H9 (cell line): ENCODE measurements around the gene CLMP. TPM values are rescaled to one million over a fixed set of nuclear protein-coding genes. Genes with fewer than 3 reads are reported as not detected.

ENCODE experiments used
- DNase-seq: peaks from one replicate; pipeline ENCODE4 v3.0.0-alpha.2; 2017
- H2AFZ ChIP-seq: one replicate; pipeline ENCODE4 v1.6.1; 2013; ENCODE audit warnings: mild to moderate bottlenecking, low read length, control low read depth, moderate library complexity
- H2AK5ac ChIP-seq: 2 replicates; pipeline ENCODE4 v1.6.1; 2013; ENCODE audit warnings: low read length, control low read depth, mixed read lengths; ENCODE audit not compliant: insufficient read length
- H2BK120ac ChIP-seq: one replicate; pipeline ENCODE4 v1.6.1; 2013; ENCODE audit warnings: low read depth, mild to moderate bottlenecking, low read length, control low read depth, inconsistent platforms; ENCODE audit not compliant: poor library complexity, severe bottlenecking
- H2BK12ac ChIP-seq: 2 replicates; pipeline ENCODE4 v1.6.1; 2013; ENCODE audit warnings: low read length, control low read depth, mixed read lengths, low read depth; ENCODE audit not compliant: insufficient read length
- H2BK15ac ChIP-seq: 2 replicates; pipeline ENCODE4 v1.6.1; 2013; ENCODE audit warnings: low read depth, low read length, control low read depth
- H2BK20ac ChIP-seq: one replicate; pipeline ENCODE4 v1.6.1; 2013; ENCODE audit warnings: low read depth, mild to moderate bottlenecking, low read length, control low read depth, inconsistent platforms; ENCODE audit not compliant: poor library complexity, severe bottlenecking
- H2BK5ac ChIP-seq: 2 replicates; pipeline ENCODE4 v1.6.1; 2013; ENCODE audit warnings: low read length, control low read depth, mixed read lengths; ENCODE audit not compliant: insufficient read length
- H3K14ac ChIP-seq: 2 replicates; pipeline ENCODE4 v1.6.1; 2013; ENCODE audit warnings: low read length, control low read depth; ENCODE audit not compliant: insufficient read depth
- H3K18ac ChIP-seq: 2 replicates; pipeline ENCODE4 v1.6.1; 2013; ENCODE audit warnings: low read depth, mild to moderate bottlenecking, mixed read lengths, low read length, control low read depth; ENCODE audit not compliant: insufficient read length
- H3K23ac ChIP-seq: 2 replicates; pipeline ENCODE4 v1.6.1; 2013; ENCODE audit warnings: low read length, control low read depth, mixed read lengths, low read depth; ENCODE audit not compliant: insufficient read length
- H3K23me2 ChIP-seq: 2 replicates; pipeline ENCODE4 v1.6.1; 2013; ENCODE audit warnings: low read depth, mild to moderate bottlenecking, mixed read lengths, low read length, control low read depth; ENCODE audit not compliant: insufficient read length, poor library complexity, severe bottlenecking
- H3K27ac ChIP-seq: 2 replicates; pipeline ENCODE4 v1.5.1; 2013; ENCODE audit warnings: low read length, control low read depth, mixed read lengths, low read depth; ENCODE audit not compliant: insufficient read length
- H3K27me3 ChIP-seq: 2 replicates; pipeline ENCODE4 v1.6.1; 2013; ENCODE audit warnings: low read length, control low read depth, inconsistent platforms; ENCODE audit not compliant: insufficient read depth
- H3K4ac ChIP-seq: 2 replicates; pipeline ENCODE4 v1.6.1; 2013; ENCODE audit warnings: low read depth, mild to moderate bottlenecking, control low read depth, inconsistent platforms, low read length, moderate library complexity
- H3K4me1 ChIP-seq: 2 replicates; pipeline ENCODE4 v1.6.1; 2013; ENCODE audit warnings: low read length, control low read depth, inconsistent platforms; ENCODE audit not compliant: insufficient read depth
- H3K4me2 ChIP-seq: 2 replicates; pipeline ENCODE4 v1.6.1; 2013; ENCODE audit warnings: low read length, control low read depth, mixed read lengths; ENCODE audit not compliant: insufficient read length, insufficient read depth
- H3K56ac ChIP-seq: 2 replicates; pipeline ENCODE4 v1.6.1; 2013; ENCODE audit warnings: low read depth, mild to moderate bottlenecking, mixed read lengths, low read length, control low read depth; ENCODE audit not compliant: insufficient read length
- H3K79me1 ChIP-seq: 2 replicates; pipeline ENCODE4 v1.6.1; 2013; ENCODE audit warnings: low read depth, mild to moderate bottlenecking, moderate library complexity, low read length, control low read depth, inconsistent platforms; ENCODE audit not compliant: insufficient read depth, poor library complexity, severe bottlenecking
- H3K79me2 ChIP-seq: 2 replicates; pipeline ENCODE4 v1.6.1; 2013; ENCODE audit warnings: low read length, control low read depth, inconsistent platforms; ENCODE audit not compliant: insufficient read depth
- H3K9ac ChIP-seq: 2 replicates; pipeline ENCODE4 v1.6.1; 2013; ENCODE audit warnings: low read length, control low read depth, mixed read lengths; ENCODE audit not compliant: insufficient read length; ENCODE audit errors: extremely low read depth
- H3K9me3 ChIP-seq: one replicate; pipeline ENCODE4 v1.6.1; 2013; ENCODE audit warnings: low read depth, low read length, inconsistent platforms; ENCODE audit not compliant: control insufficient read depth
- H3T11ph ChIP-seq: one replicate; pipeline ENCODE4 v1.6.1; 2013; ENCODE audit warnings: mild to moderate bottlenecking, low read length, control low read depth, inconsistent platforms
- H4K20me1 ChIP-seq: one replicate; pipeline ENCODE4 v1.6.1; 2013; ENCODE audit not compliant: control insufficient read depth, insufficient read length, insufficient read depth
- H4K5ac ChIP-seq: 2 replicates; pipeline ENCODE4 v1.6.1; 2013; ENCODE audit warnings: low read depth, mild to moderate bottlenecking, mixed read lengths, low read length, control low read depth; ENCODE audit not compliant: insufficient read length
- H4K8ac ChIP-seq: replicated peaks from 2 replicates; pipeline ENCODE4 v1.6.1; 2013; ENCODE audit warnings: low read length, control low read depth, mixed read lengths, low read depth; ENCODE audit not compliant: insufficient read length
- H4K91ac ChIP-seq: 2 replicates; pipeline ENCODE4 v1.6.1; 2013; ENCODE audit warnings: low read depth, mild to moderate bottlenecking, moderate library complexity, mixed read lengths, low read length, control low read depth; ENCODE audit not compliant: insufficient read length
- H3K27ac Mint-ChIP-seq, 3 experiments: 2 replicates in 2 of 3; 3 replicates in 1 of 3; pipeline ENCODE4 v1.8.0; 2020 to 2021; ENCODE audit warnings: mixed read lengths in 3 of 3, mild to moderate bottlenecking in 1 of 3, moderate library complexity in 1 of 3
- H3K27me3 Mint-ChIP-seq: 2 replicates; pipeline ENCODE4 v1.8.0; 2021; ENCODE audit warnings: low read depth, mild to moderate bottlenecking, moderate library complexity, mixed read lengths
- H3K36me3 Mint-ChIP-seq, 3 experiments: 2 replicates in 2 of 3; 3 replicates in 1 of 3; pipeline ENCODE4 v1.8.0; 2020 to 2021; ENCODE audit warnings: low read depth in 3 of 3, mixed read lengths in 3 of 3; ENCODE audit not compliant: insufficient read depth in 1 of 3
- H3K4me1 Mint-ChIP-seq, 2 experiments: 2 replicates each; pipeline ENCODE4 v1.8.0; 2020; ENCODE audit warnings: mixed read lengths in 2 of 2
- H3K4me3 Mint-ChIP-seq, 2 experiments: 2 replicates in 1 of 2; 3 replicates in 1 of 2; pipeline ENCODE4 v1.8.0; 2020 to 2021; ENCODE audit warnings: mild to moderate bottlenecking in 2 of 2, mixed read lengths in 2 of 2, moderate library complexity in 1 of 2
- H3K9me3 Mint-ChIP-seq, 2 experiments: 2 replicates in 1 of 2; 3 replicates in 1 of 2; pipeline ENCODE4 v1.8.0; 2020; ENCODE audit warnings: mild to moderate bottlenecking in 2 of 2, mixed read lengths in 2 of 2, moderate library complexity in 1 of 2
- WGBS: extraction: QIAGEN DNeasy Blood & Tissue Kit; methylation state at CpG from one replicate; pipeline ENCODE4 v1.1.7; 2013; ENCODE audit warnings: missing lambda C conversion rate, low lambda C conversion rate, mixed read lengths; ENCODE audit not compliant: insufficient read length; ENCODE audit errors: extremely low coverage; 5-methylcytosine and 5-hydroxymethylcytosine counted together
- total RNA-seq: library from RNA; stranded (reverse); gene quantifications from 2 replicates; pipeline ENCODE4 v1.2.1, GENCODE V29; 2021
- TF ChIP-seq, protein P1 (sequence below): fragments of 200-600 bp; sonication (generic); conservative IDR thresholded peaks from 3 replicates; pipeline ENCODE4 v1.8.0; 2021; ENCODE audit warnings: antibody characterized with exemption, mild to moderate bottlenecking

The CLMP gene
- total RNA-seq, 1 experiment from 2014 or later, result 13.8 TPM

DNA sequence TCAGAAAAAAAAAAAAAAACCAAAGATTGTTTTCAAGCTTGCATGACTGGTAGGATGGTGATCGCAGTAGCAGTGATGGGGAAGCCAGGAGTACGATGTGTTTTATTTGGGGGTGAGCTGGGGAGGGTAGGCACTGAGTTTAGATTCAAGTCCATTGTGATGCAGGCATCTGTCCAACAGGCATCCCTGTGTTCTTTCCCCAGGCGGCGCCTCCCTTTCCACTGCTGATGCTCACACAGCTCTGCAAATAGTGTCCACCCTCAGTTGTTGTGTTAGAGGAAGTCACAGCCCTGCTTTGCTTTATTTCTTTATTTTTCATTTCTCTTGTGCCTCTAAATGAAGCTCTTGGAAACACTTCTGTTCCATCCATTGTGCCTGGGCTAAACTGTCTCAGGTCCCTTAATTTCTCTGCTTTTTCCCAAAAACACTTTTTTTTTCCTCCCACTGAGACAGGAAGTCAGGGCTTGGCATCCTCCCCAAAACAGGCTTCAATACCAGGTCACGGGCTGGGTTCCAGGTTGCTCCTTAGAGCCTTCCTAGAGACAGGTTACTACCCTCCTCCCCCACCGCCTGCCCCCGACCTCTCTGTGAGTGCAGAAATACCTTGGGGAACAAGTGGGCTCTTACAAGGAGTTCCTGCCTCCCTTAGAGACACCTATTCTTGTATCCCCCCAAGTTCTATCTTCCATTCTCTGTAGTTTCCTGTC, 94.5 kb downstream of the CLMP start:
- no peak overlapping the region for H3T11ph ChIP-seq
- H3K9ac ChIP-seq, result no peak overlapping the region
- no peak overlapping the region for H2BK12ac ChIP-seq
- no peak overlapping the region for H3K4ac ChIP-seq
- H3K27ac ChIP-seq, result no peak overlapping the region
- H3K23me2 ChIP-seq, result no peaks in the 10 kb centered on the region
- H3K4me1 ChIP-seq, result no peaks in the 10 kb centered on the region
- Mint-ChIP-seq H3K4me1 (peaks cover 16 to 20% of the 10 kb centered on the region in 2 experiments), H3K9me3 (no peaks in the 10 kb centered on the region), H3K27me3 (no peaks in the 10 kb centered on the region), H3K27ac (peak overlapping the region; percentile 5 to 77 (median 72); a peak in 4 of 7 replicates), H3K4me3 (no peak overlapping the region), H3K36me3 (peaks cover 0 to 7% (median 3%) of the 10 kb centered on the region in 3 experiments; a peak in 5 of 7 replicates)
- peaks cover 4% of the 10 kb centered on the region for H4K20me1 ChIP-seq
- H3K23ac ChIP-seq, result no peak overlapping the region
- no peak overlapping the region for H4K8ac ChIP-seq
- no peaks in the 10 kb centered on the region for H3K79me1 ChIP-seq
- no peak overlapping the region for H3K18ac ChIP-seq
- H3K4me2 ChIP-seq, result no peak overlapping the region
- H2BK15ac ChIP-seq, result no peak overlapping the region
- no peak overlapping the region for H3K56ac ChIP-seq
- H4K5ac ChIP-seq, result no peak overlapping the region
- TF ChIP-seq, protein P1, sequence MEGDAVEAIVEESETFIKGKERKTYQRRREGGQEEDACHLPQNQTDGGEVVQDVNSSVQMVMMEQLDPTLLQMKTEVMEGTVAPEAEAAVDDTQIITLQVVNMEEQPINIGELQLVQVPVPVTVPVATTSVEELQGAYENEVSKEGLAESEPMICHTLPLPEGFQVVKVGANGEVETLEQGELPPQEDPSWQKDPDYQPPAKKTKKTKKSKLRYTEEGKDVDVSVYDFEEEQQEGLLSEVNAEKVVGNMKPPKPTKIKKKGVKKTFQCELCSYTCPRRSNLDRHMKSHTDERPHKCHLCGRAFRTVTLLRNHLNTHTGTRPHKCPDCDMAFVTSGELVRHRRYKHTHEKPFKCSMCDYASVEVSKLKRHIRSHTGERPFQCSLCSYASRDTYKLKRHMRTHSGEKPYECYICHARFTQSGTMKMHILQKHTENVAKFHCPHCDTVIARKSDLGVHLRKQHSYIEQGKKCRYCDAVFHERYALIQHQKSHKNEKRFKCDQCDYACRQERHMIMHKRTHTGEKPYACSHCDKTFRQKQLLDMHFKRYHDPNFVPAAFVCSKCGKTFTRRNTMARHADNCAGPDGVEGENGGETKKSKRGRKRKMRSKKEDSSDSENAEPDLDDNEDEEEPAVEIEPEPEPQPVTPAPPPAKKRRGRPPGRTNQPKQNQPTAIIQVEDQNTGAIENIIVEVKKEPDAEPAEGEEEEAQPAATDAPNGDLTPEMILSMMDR, result no peak
- H2AK5ac ChIP-seq, result no peak overlapping the region
- no peaks in the 10 kb centered on the region for H3K79me2 ChIP-seq
- H3K14ac ChIP-seq, result no peak overlapping the region
- no CpG with 5 or more reads among the region's 7 CpGs for WGBS
- no peak overlapping the region for H2AFZ ChIP-seq
- H2BK5ac ChIP-seq, result no peak overlapping the region
- no peak overlapping the region for H2BK120ac ChIP-seq
- no peak overlapping the region for H4K91ac ChIP-seq
- H3K9me3 ChIP-seq, result no peaks in the 10 kb centered on the region
- DNase-seq, result no peak
- H2BK20ac ChIP-seq, result no peak overlapping the region
- H3K27me3 ChIP-seq, result no peaks in the 10 kb centered on the region
